A549 treated with CORT108297 at 1 μM for 4 hours (cell line): ENCODE results near the gene PAWR. TPM values are rescaled to one million over a fixed set of nuclear protein-coding genes. Genes with fewer than 3 reads are reported as not detected.

ENCODE experiments used
- total RNA-seq: library from RNA; stranded (reverse); fragments of 200-300 nt; extraction: Qiagen RNA extraction; gene quantifications from 5 replicates; pipeline ENCODE4 v1.2.3, GENCODE V29; 2022

Gene PAWR, protein sequence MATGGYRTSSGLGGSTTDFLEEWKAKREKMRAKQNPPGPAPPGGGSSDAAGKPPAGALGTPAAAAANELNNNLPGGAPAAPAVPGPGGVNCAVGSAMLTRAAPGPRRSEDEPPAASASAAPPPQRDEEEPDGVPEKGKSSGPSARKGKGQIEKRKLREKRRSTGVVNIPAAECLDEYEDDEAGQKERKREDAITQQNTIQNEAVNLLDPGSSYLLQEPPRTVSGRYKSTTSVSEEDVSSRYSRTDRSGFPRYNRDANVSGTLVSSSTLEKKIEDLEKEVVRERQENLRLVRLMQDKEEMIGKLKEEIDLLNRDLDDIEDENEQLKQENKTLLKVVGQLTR
- total RNA-seq: 31.7 to 75.8 TPM (median 59.5 TPM) in 5 replicates

DNA sequence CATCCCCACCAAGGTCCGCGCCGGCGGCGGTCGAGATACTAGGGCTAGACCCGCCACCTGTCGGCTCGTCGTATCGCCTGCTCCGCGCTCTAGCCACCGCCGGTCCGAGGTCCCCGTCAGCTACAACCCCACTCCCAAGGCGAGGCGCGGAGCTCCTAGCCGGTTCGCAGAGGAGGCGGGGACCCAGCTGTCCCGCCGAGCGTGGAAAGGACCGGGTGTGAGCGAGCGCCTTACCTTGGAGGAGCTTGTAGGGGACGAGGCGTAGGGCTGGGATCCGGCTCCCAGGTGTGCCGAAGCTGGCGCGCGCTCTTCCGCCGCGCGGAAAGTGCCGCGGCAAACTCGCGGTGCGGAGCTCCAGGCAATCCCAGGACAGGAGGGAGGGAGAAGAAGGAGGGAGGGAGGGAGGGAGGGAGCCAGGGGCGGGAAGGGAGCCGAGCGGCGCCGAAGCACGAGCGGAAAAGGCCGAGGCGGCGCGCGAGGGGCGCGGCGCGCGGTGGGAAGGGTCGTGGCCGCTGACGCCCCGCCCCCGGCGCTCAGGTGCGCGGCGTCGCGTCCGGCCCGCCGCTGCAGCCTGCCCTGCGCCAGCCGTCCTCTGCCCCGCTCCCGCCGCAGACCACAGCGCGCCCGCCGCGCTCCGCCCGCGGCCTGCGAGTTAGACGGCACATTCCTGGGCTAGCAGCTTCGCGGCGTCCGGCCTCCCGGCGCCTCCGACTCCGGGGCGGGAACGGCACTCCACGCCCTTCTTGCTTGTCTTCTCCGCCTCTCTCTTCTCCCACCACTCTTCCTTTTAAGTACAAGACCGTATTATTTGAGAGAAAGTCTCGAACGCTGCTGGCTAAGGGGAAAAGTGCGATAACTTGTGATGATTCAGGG, at the start of gene PAWR:
Gene PAWR, minus strand, starts transcription at position 327 of the 873 bp plus-strand sequence. CDS start 720 bp downstream, outside the sequence.

Other genes with a start within 250 kb of the PAWR start
- gene PPP1R12A, start 244.1 kb upstream of the PAWR start, total RNA-seq: 16.3 to 34.3 TPM (median 25.7 TPM) in 5 replicates